CD4-positive, alpha-beta T cell (primary cell): ENCODE measurements around the gene RAX. TPM values are rescaled to one million over a fixed set of nuclear protein-coding genes. Genes with fewer than 3 reads are reported as not detected.

Source experiments
- ATAC-seq: fragments of 200-7000 bp; cut with Tn5 transposase; one replicate; pipeline ENCODE4 v1.10.0; 2022; ENCODE audit warnings: mild to moderate bottlenecking; ENCODE audit not compliant: poor library complexity
- CTCF ChIA-PET: fragments of 350-600 bp; sonication (Branson Sonifier 250); formaldehyde crosslinking; loops from one replicate; lab custom pipeline; 2021; ENCODE audit warnings: antibody characterized with exemption, inconsistent platforms; lab: Charles Lee
- POLR2A ChIA-PET: fragments of 350-600 bp; sonication (Branson Sonifier 250); formaldehyde crosslinking; loops from one replicate; lab custom pipeline; 2021; ENCODE audit warnings: antibody characterized with exemption, inconsistent platforms; lab: Charles Lee
- DNase-seq, 14 experiments: peaks; one replicate each; pipeline ENCODE4 v3.0.0-alpha.2; 2013 to 2020; ENCODE audit warnings: mixed read lengths in 2 of 14
- H3K27ac ChIP-seq, 2 donors: one replicate each; pipeline versions ENCODE4 v1.5.1 to v1.7.0; 2013; ENCODE audit warnings: low read length in 2 of 2, low read depth in 1 of 2, mild to moderate bottlenecking in 1 of 2
- H3K27me3 ChIP-seq, 2 experiments: 1 replicate in 1 of 2; 2 replicates in 1 of 2; pipeline versions ENCODE4 v1.6.1 to v1.7.0; 2013; ENCODE audit warnings: low read length in 2 of 2, control low read depth in 1 of 2, mild to moderate bottlenecking in 1 of 2, moderate library complexity in 1 of 2; ENCODE audit not compliant: insufficient read depth in 2 of 2, control insufficient read depth in 1 of 2
- H3K36me3 ChIP-seq: one replicate; pipeline ENCODE4 v1.6.1; 2013; ENCODE audit warnings: low read length, control low read depth; ENCODE audit not compliant: insufficient read depth
- H3K4me1 ChIP-seq: one replicate; pipeline ENCODE4 v1.6.1; 2013; ENCODE audit warnings: low read length, control low read depth; ENCODE audit not compliant: insufficient read depth
- H3K4me3 ChIP-seq: one replicate; pipeline ENCODE4 v1.5.1; 2013; ENCODE audit warnings: mild to moderate bottlenecking, low read length, moderate library complexity
- H3K9me3 ChIP-seq, 2 experiments: 1 replicate in 1 of 2; 2 replicates in 1 of 2; pipeline versions ENCODE4 v1.6.1 to v1.7.0; 2013; ENCODE audit warnings: low read length in 2 of 2, mild to moderate bottlenecking in 2 of 2, control low read depth in 1 of 2, moderate library complexity in 1 of 2; ENCODE audit not compliant: control insufficient read depth in 1 of 2, insufficient read depth in 1 of 2
- H3K27ac Mint-ChIP-seq: one replicate; pipeline ENCODE4 v1.8.0; 2020; ENCODE audit warnings: mixed read lengths
- H3K27me3 Mint-ChIP-seq: one replicate; pipeline ENCODE4 v1.8.0; 2021; ENCODE audit warnings: mixed read lengths
- H3K36me3 Mint-ChIP-seq: one replicate; pipeline ENCODE4 v1.8.0; 2021; ENCODE audit warnings: low read depth, mixed read lengths
- H3K4me1 Mint-ChIP-seq: one replicate; pipeline ENCODE4 v1.8.0; 2021; ENCODE audit warnings: low read depth, mixed read lengths
- H3K4me3 Mint-ChIP-seq: one replicate; pipeline ENCODE4 v1.8.0; 2020; ENCODE audit warnings: mild to moderate bottlenecking, mixed read lengths
- H3K9me3 Mint-ChIP-seq: one replicate; pipeline ENCODE4 v1.8.0; 2020; ENCODE audit warnings: mixed read lengths
- intact Hi-C, 2 experiments: fragments of 100-400 bp; cut with DNase I in 1 of 2; cut with micrococcal nuclease in 1 of 2; formaldehyde crosslinking; loops; one replicate each; pipeline versions ENCODE4 v1.15.1 to v1.9.0; 2023 to 2025; cut with DNase I, micrococcal nuclease
- total RNA-seq, 174 experiments: library from RNA in 2 of 174; stranded (reverse) in 2 of 174; gene quantifications; one replicate each; pipeline ENCODE4 v1.2.3 and lab custom pipeline; 2021 to 2026
- TF ChIP-seq, protein P1 (sequence below): fragments of 200-600 bp; IDR thresholded peaks from one replicate; pipeline ENCODE4 v1.8.0; 2022; ENCODE audit warnings: antibody characterized with exemption, mild to moderate bottlenecking

RAX gene
- total RNA-seq, 2 experiments from 2014 or later, result not detected

DNA sequence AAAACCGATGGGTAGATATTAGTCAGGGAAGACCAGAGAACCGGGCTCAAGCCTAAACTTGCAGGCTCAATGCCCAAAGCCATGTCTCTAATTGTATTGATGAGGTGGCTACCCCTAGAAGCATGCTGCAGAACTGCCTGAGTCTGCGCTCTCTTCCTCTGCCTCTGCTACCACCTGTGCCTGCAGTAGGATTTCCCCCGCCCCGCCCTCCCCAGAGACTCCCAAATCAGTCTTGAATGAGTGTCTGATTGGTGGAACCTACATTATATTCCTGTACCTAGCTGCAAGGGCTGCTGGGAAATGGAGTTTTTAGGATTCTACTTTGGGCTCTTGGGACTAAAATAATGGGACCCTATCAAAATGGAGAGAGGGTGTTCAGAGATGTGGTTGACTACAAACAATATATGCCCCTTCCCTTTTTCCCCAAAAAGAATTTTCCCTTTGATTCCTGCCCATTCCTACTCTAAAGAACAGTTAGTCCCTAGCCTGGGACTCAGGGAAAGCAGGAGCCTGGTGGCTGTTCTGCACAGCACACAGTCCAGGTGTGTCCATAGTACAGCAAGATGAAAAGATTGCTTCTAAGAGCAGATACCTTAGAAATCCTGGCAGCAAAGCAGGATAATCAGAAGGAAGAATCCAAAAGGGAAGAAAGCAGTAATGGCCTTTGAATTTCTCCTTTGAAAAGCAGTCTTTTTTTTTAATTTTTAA lies 40.8 kb downstream of the RAX start:
- DNase-seq, result no peak
- no peak overlapping the region for H3K4me3 Mint-ChIP-seq
- CTCF ChIA-PET, result no interaction called here
- H3K27me3 Mint-ChIP-seq, result peaks cover 55% of the 10 kb centered on the region
- TF ChIP-seq, protein P1, sequence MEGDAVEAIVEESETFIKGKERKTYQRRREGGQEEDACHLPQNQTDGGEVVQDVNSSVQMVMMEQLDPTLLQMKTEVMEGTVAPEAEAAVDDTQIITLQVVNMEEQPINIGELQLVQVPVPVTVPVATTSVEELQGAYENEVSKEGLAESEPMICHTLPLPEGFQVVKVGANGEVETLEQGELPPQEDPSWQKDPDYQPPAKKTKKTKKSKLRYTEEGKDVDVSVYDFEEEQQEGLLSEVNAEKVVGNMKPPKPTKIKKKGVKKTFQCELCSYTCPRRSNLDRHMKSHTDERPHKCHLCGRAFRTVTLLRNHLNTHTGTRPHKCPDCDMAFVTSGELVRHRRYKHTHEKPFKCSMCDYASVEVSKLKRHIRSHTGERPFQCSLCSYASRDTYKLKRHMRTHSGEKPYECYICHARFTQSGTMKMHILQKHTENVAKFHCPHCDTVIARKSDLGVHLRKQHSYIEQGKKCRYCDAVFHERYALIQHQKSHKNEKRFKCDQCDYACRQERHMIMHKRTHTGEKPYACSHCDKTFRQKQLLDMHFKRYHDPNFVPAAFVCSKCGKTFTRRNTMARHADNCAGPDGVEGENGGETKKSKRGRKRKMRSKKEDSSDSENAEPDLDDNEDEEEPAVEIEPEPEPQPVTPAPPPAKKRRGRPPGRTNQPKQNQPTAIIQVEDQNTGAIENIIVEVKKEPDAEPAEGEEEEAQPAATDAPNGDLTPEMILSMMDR, result no peak
- H3K9me3 Mint-ChIP-seq, result no peaks in the 10 kb centered on the region
- H3K4me3 ChIP-seq, result no peak overlapping the region
- no peaks in the 10 kb centered on the region for H3K36me3 ChIP-seq
- peaks cover 2 to 22% of the 10 kb centered on the region in 2 experiments for H3K27me3 ChIP-seq
- intact Hi-C loops, result no loop called here
- ATAC-seq, result no peak
- no peaks in the 10 kb centered on the region for H3K9me3 ChIP-seq
- POLR2A ChIA-PET, result no interaction called here
- no peak overlapping the region for H3K27ac Mint-ChIP-seq
- H3K27ac ChIP-seq, result no peak overlapping the region
- no peaks in the 10 kb centered on the region for H3K4me1 ChIP-seq
- no peaks in the 10 kb centered on the region for H3K4me1 Mint-ChIP-seq
- H3K36me3 Mint-ChIP-seq, result no peaks in the 10 kb centered on the region

DNA sequence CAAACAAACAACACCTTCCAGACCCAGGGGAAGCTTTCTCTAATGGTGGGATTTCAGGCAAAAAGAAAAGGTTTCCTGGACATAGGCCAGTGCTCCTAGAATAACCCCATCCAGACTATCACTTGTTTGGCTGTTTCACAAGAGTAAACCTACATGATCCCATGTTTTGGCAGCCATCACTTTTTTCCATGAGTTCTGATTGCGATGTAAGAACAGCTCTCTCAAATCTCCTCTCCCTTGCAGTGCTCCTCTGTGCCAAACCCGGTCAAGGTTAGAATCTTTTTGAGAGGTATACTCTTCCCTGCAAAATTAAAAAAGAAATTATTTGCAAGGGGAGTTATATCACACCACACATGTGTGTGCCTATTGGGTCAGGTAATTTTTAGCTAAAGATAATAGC lies 41.4 kb downstream of the RAX start:
- Mint-ChIP-seq H3K27me3 (peaks cover 60% of the 10 kb centered on the region), H3K36me3 (no peaks in the 10 kb centered on the region), H3K4me1 (no peaks in the 10 kb centered on the region), H3K9me3 (no peaks in the 10 kb centered on the region), H3K4me3 (no peak overlapping the region), H3K27ac (no peak overlapping the region)
- Histone ChIP-seq H3K9me3 (no peaks in the 10 kb centered on the region), H3K4me3 (no peak overlapping the region), H3K36me3 (no peaks in the 10 kb centered on the region), H3K27ac (no peak overlapping the region), H3K4me1 (no peaks in the 10 kb centered on the region), H3K27me3 (peaks cover 4 to 26% of the 10 kb centered on the region in 2 experiments)
- DNase-seq (no peak), ATAC-seq (no peak)
- ChIA-PET CTCF (no interaction called here), POLR2A (no interaction called here)
- intact Hi-C loops, result no loop called here
- TF ChIP-seq, protein P1, result no peak

DNA sequence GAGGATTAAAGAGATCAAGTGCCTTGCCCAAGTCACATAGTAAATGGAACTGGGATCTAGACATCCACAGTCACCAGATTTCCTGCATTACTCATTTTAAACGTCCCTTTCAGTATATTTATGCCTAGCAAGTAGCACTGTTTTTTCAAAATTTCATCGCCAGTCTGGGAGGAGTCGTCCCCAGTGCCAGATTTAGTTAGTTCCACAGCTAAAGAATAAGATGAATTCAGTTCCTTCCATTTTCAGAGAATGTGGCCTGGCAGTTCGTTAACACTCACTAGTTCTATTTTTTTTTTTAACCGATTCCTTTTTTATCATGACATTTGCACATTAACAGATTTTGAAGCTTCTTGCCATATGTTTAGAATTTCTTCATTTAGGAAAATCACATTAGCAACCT lies 42.1 kb downstream of the RAX start:
- H3K27me3 Mint-ChIP-seq, result peaks cover 56% of the 10 kb centered on the region

More for the DNA sequence above, 42.1 kb downstream of the RAX start:
- Histone ChIP-seq H3K9me3 (no peaks in the 10 kb centered on the region), H3K27me3 (peaks cover 4 to 26% of the 10 kb centered on the region in 2 experiments), H3K27ac (no peak overlapping the region), H3K4me1 (no peaks in the 10 kb centered on the region), H3K4me3 (no peak overlapping the region), H3K36me3 (no peaks in the 10 kb centered on the region)
- Mint-ChIP-seq H3K27ac (no peak overlapping the region), H3K36me3 (no peaks in the 10 kb centered on the region), H3K9me3 (no peaks in the 10 kb centered on the region), H3K4me1 (no peaks in the 10 kb centered on the region), H3K4me3 (no peak overlapping the region)
- TF ChIP-seq, protein P1, result no peak
- no peak for DNase-seq
- POLR2A ChIA-PET, result no interaction called here
- intact Hi-C loops, result no loop called here
- ATAC-seq, result no peak
- CTCF ChIA-PET, result no interaction called here
